NK-92 (cell line): ENCODE data around the gene TBL3.

ENCODE experiments used
- DNase-seq: peaks from one replicate; lab custom pipeline; 2025; ENCODE audit not compliant: unreplicated experiment; lab: John Stamatoyannopoulos, UW

The TBL3 gene

GRCh38 chr16:2013527-2013926, 41.7 kb downstream of the TBL3 start:
- DNase-seq, result no peak

GRCh38 chr16:2015117-2015946, 43.5 kb downstream of the TBL3 start:
- no peak for DNase-seq

DNA sequence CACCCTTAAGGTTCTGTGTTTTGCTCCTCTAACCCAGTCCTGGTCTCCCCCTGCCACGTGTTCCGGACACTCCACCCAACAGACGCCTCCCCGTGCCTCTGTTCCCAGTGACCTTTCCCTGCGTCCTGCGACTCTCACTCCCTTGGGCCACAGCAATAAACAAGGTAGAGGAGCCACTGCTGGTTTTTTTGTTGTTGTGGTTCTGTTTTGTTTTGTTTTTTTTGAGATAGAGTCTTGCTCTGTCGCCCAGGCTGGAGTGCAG, 44.0 kb downstream of the TBL3 start:
- DNase-seq, result no peak

DNA sequence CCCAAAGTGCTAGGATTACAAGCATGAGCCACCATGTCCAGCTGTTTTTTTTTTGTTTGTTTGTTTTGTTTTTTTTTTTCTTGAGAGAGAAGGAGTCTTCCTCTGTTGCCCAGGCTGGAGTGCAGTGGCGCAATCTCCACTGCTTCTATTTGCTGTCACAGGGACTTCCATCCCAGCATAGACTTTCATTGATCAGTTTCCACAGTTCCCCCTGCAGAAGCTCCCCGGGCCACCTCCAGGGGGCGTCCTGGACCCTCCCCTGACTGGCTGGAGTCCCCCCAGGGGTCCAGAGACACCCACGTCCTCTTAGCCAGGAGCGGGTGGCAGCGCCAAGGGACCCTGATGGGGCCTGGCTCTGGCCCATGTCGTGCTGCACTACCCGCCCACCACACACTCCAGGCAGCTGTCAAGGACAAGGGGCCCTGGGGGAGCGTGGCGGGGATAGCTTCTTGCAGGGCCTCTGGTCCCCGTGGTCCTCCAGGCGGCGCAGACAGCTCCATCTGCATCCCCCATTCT, 44.6 kb downstream of the TBL3 start:
- DNase-seq, result no peak

DNA sequence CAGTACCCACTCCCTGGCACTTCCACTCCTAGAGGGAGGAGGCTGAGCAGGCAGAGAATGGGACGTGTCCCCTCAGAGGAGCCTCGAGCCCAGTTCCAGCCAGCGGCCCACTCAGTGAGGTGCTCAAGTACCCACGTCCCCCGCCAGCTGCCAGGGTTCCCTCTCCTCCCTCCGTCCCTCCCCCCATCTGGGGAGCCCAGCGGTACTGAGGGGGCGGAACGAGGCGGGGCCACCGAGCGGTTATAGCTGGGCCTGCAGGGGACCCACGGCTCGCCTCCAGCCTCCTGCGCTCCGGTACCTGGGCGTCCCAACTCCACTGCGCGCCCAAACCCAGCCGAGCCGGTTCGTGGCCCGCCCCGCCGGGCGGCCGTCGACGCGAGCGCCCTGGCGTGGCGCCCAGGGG, 47.7 kb downstream of the TBL3 start, which contains the start of gene NPW:
TSS of gene NPW (plus strand) at position 268 of the 403 bp plus-strand sequence.
- DNase-seq, result no peak

DNA sequence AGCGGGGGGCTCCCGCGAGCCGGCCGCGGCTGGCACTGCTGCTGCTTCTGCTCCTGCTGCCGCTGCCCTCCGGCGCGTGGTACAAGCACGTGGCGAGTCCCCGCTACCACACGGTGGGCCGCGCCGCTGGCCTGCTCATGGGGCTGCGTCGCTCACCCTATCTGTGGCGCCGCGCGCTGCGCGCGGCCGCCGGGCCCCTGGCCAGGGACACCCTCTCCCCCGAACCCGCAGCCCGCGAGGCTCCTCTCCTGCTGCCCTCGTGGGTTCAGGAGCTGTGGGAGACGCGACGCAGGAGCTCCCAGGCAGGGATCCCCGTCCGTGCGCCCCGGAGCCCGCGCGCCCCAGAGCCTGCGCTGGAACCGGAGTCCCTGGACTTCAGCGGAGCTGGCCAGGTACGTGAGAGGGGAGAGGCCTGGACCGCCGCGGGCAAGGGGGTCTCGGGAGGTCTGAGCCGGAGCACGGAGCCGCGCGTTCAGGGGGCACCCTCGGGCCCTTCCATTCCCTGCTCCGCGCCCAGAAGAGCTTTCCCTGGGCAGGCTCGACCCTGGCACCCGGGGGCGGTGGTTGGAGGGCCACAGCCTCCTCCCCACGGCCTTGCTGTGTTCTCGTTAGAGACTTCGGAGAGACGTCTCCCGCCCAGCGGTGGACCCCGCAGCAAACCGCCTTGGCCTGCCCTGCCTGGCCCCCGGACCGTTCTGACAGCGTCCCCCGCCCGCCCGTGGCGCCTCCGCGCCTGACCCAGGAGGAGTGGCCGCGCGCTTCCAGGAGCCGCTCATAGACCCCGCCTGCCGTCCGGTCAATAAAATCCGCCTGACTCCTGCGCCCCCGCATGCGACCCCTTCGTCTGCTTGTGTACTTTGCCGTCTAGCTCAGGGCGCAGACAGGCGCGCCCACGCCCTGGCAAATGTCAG, 48.3 kb downstream of the TBL3 start:
- DNase-seq, result no peak

DNA sequence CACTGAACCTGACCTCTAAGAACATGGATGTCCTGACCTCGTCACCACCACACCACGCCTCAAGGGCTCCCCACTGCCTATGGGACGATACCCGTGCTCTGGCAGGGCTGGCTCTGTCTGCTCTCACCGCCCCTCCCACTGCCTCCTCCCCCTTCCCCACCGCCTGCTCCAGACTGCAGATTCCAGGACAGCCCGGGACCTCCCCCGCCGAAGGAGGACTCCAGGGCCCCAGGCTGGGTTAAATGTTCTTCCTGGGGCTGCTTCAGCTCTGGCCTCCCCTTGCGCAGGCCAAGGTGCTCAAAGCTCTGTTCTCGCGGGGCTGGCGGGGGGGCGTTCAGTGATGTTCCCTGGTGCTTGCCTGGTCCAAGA, 50.9 kb downstream of the TBL3 start:
- no peak for DNase-seq

GRCh38 chr16:2023092-2024031, 51.5 kb downstream of the TBL3 start:
- peak; percentile 61 for DNase-seq

DNA sequence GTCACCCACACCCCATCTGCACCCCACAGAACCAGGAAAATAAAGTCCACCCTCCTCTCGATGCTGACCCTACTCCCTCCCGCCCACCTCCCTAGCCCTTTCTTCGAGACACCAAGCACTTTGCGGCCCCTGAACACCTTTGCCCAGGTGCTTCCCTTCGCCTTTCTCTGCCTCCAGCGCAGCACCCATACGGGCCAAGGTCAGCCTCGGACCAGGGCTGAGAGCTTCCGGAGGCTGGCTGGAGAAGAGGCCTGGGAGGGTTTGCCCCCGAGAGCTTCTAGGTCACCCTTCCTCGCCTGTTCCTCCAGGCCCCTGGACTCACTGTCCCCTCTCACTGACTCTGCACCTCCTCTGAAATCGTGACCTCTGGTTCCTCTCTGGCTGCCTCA, 52.2 kb downstream of the TBL3 start:
- DNase-seq, result no peak

GRCh38 chr16:2025251-2025650, 53.4 kb downstream of the TBL3 start:
- DNase-seq, result no peak

- DNase-seq, result no peak
These were observed 54.1 kb downstream of the TBL3 start for GRCh38 chr16:2025878-2026460.

GRCh38 chr16:2026461-2027023, 54.7 kb downstream of the TBL3 start, which contains the start of gene NHERF2:
Gene NHERF2, plus strand, starts transcription at chr16:2026902. Its CDS starts 104 bp downstream, at chr16:2027006.
- DNase-seq, result no peak

DNA sequence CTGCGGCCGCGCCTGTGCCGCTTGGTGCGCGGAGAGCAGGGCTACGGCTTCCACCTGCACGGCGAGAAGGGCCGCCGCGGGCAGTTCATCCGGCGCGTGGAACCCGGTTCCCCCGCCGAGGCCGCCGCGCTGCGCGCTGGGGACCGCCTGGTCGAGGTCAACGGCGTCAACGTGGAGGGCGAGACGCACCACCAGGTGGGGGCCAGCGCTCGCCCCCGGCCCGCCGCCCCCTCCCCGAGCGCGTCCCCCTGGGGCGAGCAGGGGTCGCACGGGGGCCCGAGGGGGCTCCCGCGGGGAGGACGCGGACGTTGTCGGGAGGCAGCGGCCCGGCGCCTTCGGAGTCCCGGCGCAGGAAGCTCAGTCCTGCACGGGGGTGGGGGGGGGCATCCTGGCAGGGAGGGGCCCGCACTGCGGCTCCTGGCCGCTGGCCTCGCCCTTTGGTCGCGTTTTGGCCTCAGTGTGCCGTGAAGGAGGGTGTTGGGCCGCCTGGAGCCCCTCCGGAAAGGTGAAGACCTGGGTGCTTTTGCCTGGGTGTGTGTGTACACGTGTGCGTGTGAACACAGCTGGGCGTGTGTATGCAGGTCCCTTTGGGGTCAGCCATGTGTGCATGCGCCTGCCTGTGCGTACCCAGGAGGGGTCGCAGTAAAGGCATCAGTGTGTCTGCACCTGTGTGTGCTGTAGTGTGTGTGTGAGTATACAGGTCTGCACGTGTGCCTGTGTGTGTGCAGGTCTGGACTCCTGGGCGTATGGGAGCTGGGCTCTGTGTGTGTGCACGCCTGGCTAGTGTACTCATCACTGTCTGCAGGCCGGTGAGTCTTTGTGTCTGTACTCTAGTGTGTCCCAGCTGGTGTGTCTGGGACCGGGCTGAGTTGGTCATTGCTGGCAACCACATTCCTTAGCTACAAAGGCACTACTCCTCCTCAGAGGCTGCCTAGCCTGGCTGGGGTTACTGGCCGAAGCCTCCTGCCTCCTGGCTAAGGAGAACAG, 55.5 kb downstream of the TBL3 start:
- no peak for DNase-seq

DNA sequence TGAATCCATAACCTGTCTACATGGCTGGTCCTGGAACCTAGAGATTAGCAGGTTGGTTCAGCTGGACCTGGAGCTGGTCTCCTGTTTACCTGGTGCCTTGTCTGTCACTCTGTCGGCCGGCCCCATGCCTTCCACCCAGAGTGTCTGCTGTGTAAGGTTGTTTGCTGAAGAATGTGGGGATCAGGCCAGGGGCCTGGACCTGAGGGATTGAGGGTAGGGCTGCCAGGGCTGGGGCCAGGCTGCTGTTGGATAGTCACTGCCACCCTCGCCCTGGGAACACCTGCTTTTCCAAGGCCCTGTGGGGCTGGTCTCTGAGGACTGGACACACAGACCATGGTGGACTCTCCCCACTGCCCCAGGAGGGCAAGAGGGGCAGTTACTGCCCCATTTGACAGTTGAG, 56.3 kb downstream of the TBL3 start:
- DNase-seq, result no peak

GRCh38 chr16:2028620-2029220, 56.9 kb downstream of the TBL3 start:
- DNase-seq, result no peak

DNA sequence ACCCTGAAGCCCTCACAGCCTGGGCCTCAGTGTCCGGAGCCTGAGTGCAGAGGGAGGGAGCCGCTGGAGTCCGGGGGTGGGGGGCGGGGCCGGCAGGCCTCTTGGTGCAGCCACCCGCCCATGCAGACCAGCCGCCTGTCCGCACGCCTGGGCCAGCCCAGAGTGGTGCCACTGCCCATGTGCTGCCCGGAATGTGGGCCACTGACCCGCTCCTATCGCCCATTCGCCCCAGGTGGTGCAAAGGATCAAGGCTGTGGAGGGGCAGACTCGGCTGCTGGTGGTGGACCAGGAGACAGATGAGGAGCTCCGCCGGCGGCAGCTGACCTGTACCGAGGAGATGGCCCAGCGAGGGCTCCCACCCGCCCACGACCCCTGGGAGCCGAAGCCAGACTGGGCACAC, 57.5 kb downstream of the TBL3 start:
- no peak for DNase-seq

GRCh38 chr16:2030036-2030435, 58.2 kb downstream of the TBL3 start:
- no peak for DNase-seq

DNA sequence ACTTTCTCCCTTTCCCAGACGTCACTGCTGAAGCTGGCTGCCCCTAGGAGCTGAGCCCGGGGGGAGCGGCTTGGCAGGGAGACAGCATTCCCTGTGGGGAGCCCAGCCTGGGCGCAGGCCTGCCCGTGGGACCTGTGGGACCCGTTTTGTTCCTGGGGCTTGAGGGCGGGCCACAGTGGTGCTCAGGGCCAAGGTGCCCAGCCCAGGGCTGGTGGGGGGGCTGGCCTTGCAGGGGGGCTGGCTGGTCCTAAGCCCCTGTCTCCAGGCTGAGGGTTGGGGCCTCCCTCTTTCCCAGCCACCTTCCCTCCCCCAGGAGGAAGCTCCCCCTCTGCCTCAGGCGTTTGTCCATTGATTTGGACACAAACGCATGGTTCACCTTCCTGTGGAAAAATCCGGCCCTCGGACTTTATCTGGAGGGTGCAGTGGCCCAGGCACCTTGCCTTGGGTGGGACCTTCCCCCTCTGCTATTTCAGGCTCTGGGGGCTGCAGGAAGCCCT, 59.3 kb downstream of the TBL3 start:
- no peak for DNase-seq
